ENCODE results near the gene SRGN. TPM values are rescaled to one million over a fixed set of nuclear protein-coding genes. Genes with fewer than 3 reads are reported as not detected.

SRGN gene
- total and polyA plus RNA-seq, 10 of the 15 experiments (the other 5 are each of a cell fraction or from before 2014, with no cell fraction given), result 382 to 2,414 (median 885) TPM

DNA sequence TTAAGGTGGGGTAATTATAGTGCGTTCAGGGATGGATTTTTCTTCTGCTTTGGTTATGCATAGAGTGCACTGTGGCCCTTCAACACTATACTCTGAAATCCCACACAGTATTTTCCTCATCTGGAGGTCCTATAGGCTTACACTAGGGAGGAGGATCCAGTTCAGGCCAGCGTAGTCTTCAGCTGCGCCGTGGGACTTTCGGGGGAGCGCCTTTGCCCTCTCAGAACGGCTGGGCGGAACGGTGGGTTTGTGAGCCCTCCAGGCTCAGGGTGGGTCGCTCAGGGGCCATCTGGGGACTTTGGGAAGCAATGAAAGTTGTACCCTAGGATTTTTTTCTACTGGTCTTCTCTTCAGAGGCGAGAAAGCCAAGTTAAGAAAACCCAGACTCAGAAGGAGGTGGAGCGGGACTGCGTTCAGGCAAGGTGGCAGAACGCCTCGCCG lies 35.4 kb downstream of the SRGN start:
- FAIRE-seq (no peak), ATAC-seq (peak; percentile 59), DNase-seq (ENCODE audit: low read depth, low spot score) (no peak)
- intact Hi-C loops (cut with micrococcal nuclease; ENCODE audit: unreplicated experiment) (loop anchor here (1.0 to 10.0 kb wide), 2 partner anchors 101 to 119 kb away; partner anchors contain the start of gene HKDC1), in situ Hi-C loops (cut with MboI) (no loop called here)
- H3K9me3 ChIP-seq (replicated peaks; ENCODE audit: control insufficient read depth, insufficient read depth, low read length), result no peaks in the 10 kb centered on the region
- no peaks in the 10 kb centered on the region for H3K36me3 ChIP-seq (ENCODE audit: control insufficient read depth in 2 of 2, insufficient read depth in 2 of 2, low read length in 1 of 2)
- peak overlapping the region; percentile 86 for H3K27ac ChIP-seq (ENCODE audit: control insufficient read depth, insufficient read depth)
- ChIA-PET RAD21 (ENCODE audit: unreplicated experiment) (interaction anchor here (1.0 to 3.0 kb wide), 2 partner anchors 29 to 118 kb away, joined by 4 to 31 read pairs; no protein-coding TSS in a partner anchor), POLR2A (no interaction called here), SMC1A (ENCODE audit: uncharacterized antibody, unreplicated experiment) (interaction anchor here (0.6 to 3.5 kb wide), 3 partner anchors 29 to 118 kb away, joined by 3 to 37 read pairs (median 3); no protein-coding TSS in a partner anchor), CTCF (interaction anchor here (0.6 to 3.4 kb wide), 5 partner anchors 12 to 168 kb away, joined by 3 to 46 read pairs (median 6); partner anchors contain the start of gene DDX21)
- under 1% methylated on average over 16 of the region's 16 CpGs for WGBS (ENCODE audit: insufficient coverage, insufficient replicate concordance, low lambda C conversion rate, missing lambda C conversion rate)
- peak overlapping the region; percentile 90 for H3K9ac ChIP-seq (ENCODE audit: control insufficient read depth, insufficient read depth, low read length)
- no peaks in the 10 kb centered on the region for H4K20me1 ChIP-seq (ENCODE audit: control insufficient read depth, insufficient read depth)
- H3K4me2 ChIP-seq (ENCODE audit: control insufficient read depth, insufficient read depth), result peak overlapping the region; percentile 32
- H3K4me1 ChIP-seq (ENCODE audit: control insufficient read depth, insufficient read depth, low read length), result peaks cover 4% of the 10 kb centered on the region; the same call in 1 of the 2 replicates
- TSS peak; percentile 99 for BruUV-seq (replicated peaks)
- peak overlapping the region; percentile 94 for H2AFZ ChIP-seq (ENCODE audit: control insufficient read depth, low read depth, low read length)
- no peaks in the 10 kb centered on the region for H3K27me3 ChIP-seq (replicated peaks in 1 of 2; ENCODE audit: control insufficient read depth in 2 of 2, insufficient read depth in 2 of 2, low read length in 1 of 2)
- peaks cover 39% of the 10 kb centered on the region for H3K79me2 ChIP-seq (ENCODE audit: control insufficient read depth, insufficient read depth, low read length)
- peak overlapping the region; percentile 81 for H3K4me3 ChIP-seq
- TF ChIP-seq, protein P1, sequence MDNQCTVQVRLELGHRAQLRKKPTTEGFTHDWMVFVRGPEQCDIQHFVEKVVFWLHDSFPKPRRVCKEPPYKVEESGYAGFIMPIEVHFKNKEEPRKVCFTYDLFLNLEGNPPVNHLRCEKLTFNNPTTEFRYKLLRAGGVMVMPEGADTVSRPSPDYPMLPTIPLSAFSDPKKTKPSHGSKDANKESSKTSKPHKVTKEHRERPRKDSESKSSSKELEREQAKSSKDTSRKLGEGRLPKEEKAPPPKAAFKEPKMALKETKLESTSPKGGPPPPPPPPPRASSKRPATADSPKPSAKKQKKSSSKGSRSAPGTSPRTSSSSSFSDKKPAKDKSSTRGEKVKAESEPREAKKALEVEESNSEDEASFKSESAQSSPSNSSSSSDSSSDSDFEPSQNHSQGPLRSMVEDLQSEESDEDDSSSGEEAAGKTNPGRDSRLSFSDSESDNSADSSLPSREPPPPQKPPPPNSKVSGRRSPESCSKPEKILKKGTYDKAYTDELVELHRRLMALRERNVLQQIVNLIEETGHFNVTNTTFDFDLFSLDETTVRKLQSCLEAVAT (IDR thresholded peaks at IDR 0.05), result peak; percentile 80; the same call in 1 of the 2 replicates
- TF ChIP-seq SMARCA5 (IDR thresholded peaks at IDR 0.05) (no peak), BCL11A (IDR thresholded peaks at IDR 0.05; ENCODE audit: low read depth, low read length) (no peak), LARP7 (IDR thresholded peaks at IDR 0.05) (0 out of 2 replicates have a peak, but pooled peaks have one; percentile 16), TCF12 (IDR thresholded peaks at IDR 0.05; ENCODE audit: low read depth, low read length) (0 out of 2 replicates have a peak, but pooled peaks have one; percentile 10), POLR2AphosphoS5 (IDR thresholded peaks at IDR 0.05; ENCODE audit: low read length) (no peak), RAD21 (IDR thresholded peaks at IDR 0.05; ENCODE audit: insufficient read depth, low read depth, low read length) (peak; percentile 65), BACH1 (IDR thresholded peaks at IDR 0.05; ENCODE audit: borderline replicate concordance) (no peak), ZNF207 (IDR thresholded peaks at IDR 0.05; ENCODE audit: borderline replicate concordance) (0 out of 2 replicates have a peak, but pooled peaks have one; percentile 38)
- TF ChIP-seq, protein P2, sequence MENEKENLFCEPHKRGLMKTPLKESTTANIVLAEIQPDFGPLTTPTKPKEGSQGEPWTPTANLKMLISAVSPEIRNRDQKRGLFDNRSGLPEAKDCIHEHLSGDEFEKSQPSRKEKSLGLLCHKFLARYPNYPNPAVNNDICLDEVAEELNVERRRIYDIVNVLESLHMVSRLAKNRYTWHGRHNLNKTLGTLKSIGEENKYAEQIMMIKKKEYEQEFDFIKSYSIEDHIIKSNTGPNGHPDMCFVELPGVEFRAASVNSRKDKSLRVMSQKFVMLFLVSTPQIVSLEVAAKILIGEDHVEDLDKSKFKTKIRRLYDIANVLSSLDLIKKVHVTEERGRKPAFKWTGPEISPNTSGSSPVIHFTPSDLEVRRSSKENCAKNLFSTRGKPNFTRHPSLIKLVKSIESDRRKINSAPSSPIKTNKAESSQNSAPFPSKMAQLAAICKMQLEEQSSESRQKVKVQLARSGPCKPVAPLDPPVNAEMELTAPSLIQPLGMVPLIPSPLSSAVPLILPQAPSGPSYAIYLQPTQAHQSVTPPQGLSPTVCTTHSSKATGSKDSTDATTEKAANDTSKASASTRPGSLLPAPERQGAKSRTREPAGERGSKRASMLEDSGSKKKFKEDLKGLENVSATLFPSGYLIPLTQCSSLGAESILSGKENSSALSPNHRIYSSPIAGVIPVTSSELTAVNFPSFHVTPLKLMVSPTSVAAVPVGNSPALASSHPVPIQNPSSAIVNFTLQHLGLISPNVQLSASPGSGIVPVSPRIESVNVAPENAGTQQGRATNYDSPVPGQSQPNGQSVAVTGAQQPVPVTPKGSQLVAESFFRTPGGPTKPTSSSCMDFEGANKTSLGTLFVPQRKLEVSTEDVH (IDR thresholded peaks at IDR 0.05; ENCODE audit: low read depth, partially characterized antibody), result no peak
- TF ChIP-seq, protein P3, sequence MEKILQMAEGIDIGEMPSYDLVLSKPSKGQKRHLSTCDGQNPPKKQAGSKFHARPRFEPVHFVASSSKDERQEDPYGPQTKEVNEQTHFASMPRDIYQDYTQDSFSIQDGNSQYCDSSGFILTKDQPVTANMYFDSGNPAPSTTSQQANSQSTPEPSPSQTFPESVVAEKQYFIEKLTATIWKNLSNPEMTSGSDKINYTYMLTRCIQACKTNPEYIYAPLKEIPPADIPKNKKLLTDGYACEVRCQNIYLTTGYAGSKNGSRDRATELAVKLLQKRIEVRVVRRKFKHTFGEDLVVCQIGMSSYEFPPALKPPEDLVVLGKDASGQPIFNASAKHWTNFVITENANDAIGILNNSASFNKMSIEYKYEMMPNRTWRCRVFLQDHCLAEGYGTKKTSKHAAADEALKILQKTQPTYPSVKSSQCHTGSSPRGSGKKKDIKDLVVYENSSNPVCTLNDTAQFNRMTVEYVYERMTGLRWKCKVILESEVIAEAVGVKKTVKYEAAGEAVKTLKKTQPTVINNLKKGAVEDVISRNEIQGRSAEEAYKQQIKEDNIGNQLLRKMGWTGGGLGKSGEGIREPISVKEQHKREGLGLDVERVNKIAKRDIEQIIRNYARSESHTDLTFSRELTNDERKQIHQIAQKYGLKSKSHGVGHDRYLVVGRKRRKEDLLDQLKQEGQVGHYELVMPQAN (conservative IDR thresholded peaks at IDR 0.05), result 0 out of 2 replicates have a peak, but pooled peaks have one; percentile 57
- TF ChIP-seq, protein P4, sequence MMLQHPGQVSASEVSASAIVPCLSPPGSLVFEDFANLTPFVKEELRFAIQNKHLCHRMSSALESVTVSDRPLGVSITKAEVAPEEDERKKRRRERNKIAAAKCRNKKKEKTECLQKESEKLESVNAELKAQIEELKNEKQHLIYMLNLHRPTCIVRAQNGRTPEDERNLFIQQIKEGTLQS (IDR thresholded peaks at IDR 0.05; ENCODE audit: borderline replicate concordance, extremely low read depth, low read depth, low read length), result no peak

All from GM12878 (cell line).